Thyroid gland (tissue), 4 donors: ENCODE measurements around the gene ITGB1BP1.

Experiments
- CTCF ChIP-seq, 6 experiments: fragments of 200-600 bp in 3 of 6; fragments of 450-650 bp in 3 of 6; sonication (generic) in 3 of 6; IDR thresholded peaks; one replicate each; pipeline ENCODE4 v1.5.1; 2016 to 2019; ENCODE audit warnings: antibody characterized with exemption in 6 of 6, mild to moderate bottlenecking in 2 of 6, inconsistent platforms in 1 of 6, moderate library complexity in 1 of 6
- POLR2A ChIP-seq, 2 donors: fragments of 450-650 bp; IDR thresholded peaks; one replicate each; pipeline ENCODE4 v1.6.1; 2017; ENCODE audit warnings: antibody characterized with exemption in 2 of 2, mild to moderate bottlenecking in 2 of 2, moderate library complexity in 1 of 2

DNA sequence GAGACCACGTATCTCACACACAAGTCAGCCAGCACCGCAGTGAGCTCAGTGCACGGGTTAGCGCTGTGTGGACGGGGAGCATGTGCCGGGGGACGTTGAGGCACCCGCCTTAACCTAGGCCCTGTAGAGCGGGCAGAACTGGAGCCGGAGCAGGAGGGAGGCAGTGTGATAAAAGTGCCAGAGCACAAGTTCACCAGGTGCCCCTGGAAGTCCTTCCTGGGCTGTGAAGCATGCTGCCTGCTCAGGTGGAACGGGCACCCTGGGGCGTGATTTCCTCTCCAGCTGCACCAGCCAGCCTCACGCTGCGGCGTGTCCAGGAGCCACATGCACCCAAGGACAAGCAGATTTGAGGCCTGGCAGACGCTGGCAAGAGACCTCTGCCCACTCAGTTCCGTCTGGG lies 50.3 kb downstream of the ITGB1BP1 start:
- TF ChIP-seq CTCF (IDR thresholded peaks at IDR 0.05) (peak in 2 of 6 experiments; percentile 5 to 26), POLR2A (IDR thresholded peaks at IDR 0.05) (peak in 1 of 2 donors; percentile 3)
